Peyer's patch (tissue), 4 donors: ENCODE results near the gene C1orf50. TPM values are rescaled to one million over a fixed set of nuclear protein-coding genes. Genes with fewer than 3 reads are reported as not detected.
A peak's percentile ranks its signal among the peaks of the same experiment; 100 is the strongest.

ENCODE experiments used
- DNase-seq, 3 donors: peaks; one replicate each; pipeline ENCODE4 v3.0.0-alpha.2; 2017 to 2019
- H3K27ac ChIP-seq, 4 donors: fragments of 200-600 bp; sonication (generic); one replicate each; pipeline ENCODE4 v1.5.1; 2016 to 2019
- H3K27me3 ChIP-seq, 2 donors: fragments of 200-600 bp; sonication (generic); one replicate each; pipeline ENCODE4 v1.5.1; 2019
- H3K36me3 ChIP-seq, 3 donors: fragments of 200-600 bp; sonication (generic); one replicate each; pipeline ENCODE4 v1.5.1; 2016 to 2019
- H3K4me1 ChIP-seq, 4 donors: fragments of 200-600 bp; sonication (generic); one replicate each; pipeline ENCODE4 v1.5.1; 2016 to 2019
- H3K4me3 ChIP-seq, 4 donors: fragments of 200-600 bp; sonication (generic); 1 replicate in 3 of 4; 2 replicates in 1 of 4; pipeline ENCODE4 v1.5.1; 2016 to 2019; ENCODE audit warnings: mild to moderate bottlenecking in 1 of 4
- H3K9me3 ChIP-seq, 4 donors: fragments of 200-600 bp; sonication (generic); one replicate each; pipeline ENCODE4 v1.5.1; 2016 to 2019; ENCODE audit warnings: mild to moderate bottlenecking in 1 of 4
- POLR2A ChIP-seq, 2 donors: fragments of 450-650 bp; IDR thresholded peaks; one replicate each; pipeline ENCODE4 v1.5.1; 2017; ENCODE audit warnings: antibody characterized with exemption in 2 of 2, mild to moderate bottlenecking in 2 of 2, moderate library complexity in 2 of 2
- total RNA-seq, 4 donors: library from RNA; depleted of rRNA; stranded (reverse); fragments of >200 nt; gene quantifications; one replicate each; pipeline ENCODE4 v1.1.0, GENCODE V29; 2016
- TF ChIP-seq, protein P1 (sequence below), 6 experiments: fragments of 450-650 bp in 4 of 6; fragments of 200-600 bp in 2 of 6; sonication (generic) in 1 of 6; IDR thresholded peaks; one replicate each; pipeline ENCODE4 v1.5.1; 2017 to 2019; ENCODE audit warnings: antibody characterized with exemption in 6 of 6, mild to moderate bottlenecking in 3 of 6, moderate library complexity in 1 of 6

C1orf50 gene
- total RNA-seq, 4 donors from 2014 or later = 1.7 to 11.6 (median 4.4) TPM

GRCh38 chr1:42769811-42770210 lies 2.8 kb downstream of the C1orf50 start:
- Histone ChIP-seq H3K4me1 (peaks cover 0 to 32% (median 3%) of the 10 kb centered on the region in 4 donors), H3K4me3 (no peak overlapping the region), H3K27ac (no peak overlapping the region), H3K27me3 (no peaks in the 10 kb centered on the region), H3K36me3 (peaks cover 0 to 15% (median 0%) of the 10 kb centered on the region in 3 donors), H3K9me3 (no peaks in the 10 kb centered on the region)
- no peak for DNase-seq
- no peak for TF ChIP-seq POLR2A (IDR thresholded peaks at IDR 0.05)
- TF ChIP-seq, protein P1, sequence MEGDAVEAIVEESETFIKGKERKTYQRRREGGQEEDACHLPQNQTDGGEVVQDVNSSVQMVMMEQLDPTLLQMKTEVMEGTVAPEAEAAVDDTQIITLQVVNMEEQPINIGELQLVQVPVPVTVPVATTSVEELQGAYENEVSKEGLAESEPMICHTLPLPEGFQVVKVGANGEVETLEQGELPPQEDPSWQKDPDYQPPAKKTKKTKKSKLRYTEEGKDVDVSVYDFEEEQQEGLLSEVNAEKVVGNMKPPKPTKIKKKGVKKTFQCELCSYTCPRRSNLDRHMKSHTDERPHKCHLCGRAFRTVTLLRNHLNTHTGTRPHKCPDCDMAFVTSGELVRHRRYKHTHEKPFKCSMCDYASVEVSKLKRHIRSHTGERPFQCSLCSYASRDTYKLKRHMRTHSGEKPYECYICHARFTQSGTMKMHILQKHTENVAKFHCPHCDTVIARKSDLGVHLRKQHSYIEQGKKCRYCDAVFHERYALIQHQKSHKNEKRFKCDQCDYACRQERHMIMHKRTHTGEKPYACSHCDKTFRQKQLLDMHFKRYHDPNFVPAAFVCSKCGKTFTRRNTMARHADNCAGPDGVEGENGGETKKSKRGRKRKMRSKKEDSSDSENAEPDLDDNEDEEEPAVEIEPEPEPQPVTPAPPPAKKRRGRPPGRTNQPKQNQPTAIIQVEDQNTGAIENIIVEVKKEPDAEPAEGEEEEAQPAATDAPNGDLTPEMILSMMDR (IDR thresholded peaks at IDR 0.05) = no peak

DNA sequence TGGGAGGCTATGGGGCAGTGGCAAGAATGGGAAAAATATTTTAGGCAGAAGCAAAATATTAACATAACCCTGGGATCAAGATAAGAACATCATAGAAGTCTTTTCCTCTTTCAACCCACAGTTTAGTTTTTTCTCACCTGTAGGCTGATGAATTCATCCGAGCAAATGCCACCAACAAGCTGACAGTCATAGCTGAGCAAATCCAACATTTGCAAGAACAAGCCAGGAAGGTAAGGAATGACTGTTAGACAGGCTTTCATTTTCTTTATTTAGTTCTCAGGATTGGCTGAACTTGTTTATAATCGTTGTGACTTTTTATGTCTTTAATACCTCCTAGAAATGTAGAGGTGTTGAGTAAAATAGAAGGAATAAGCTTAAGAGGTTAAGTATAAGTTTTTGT lies 6.4 kb downstream of the C1orf50 start:
- peaks cover 0 to 51% (median 0%) of the 10 kb centered on the region in 3 donors for H3K36me3 ChIP-seq
- H3K27ac ChIP-seq = no peak overlapping the region
- H3K27me3 ChIP-seq = no peaks in the 10 kb centered on the region
- TF ChIP-seq, protein P1 (IDR thresholded peaks at IDR 0.05) = no peak
- TF ChIP-seq POLR2A (IDR thresholded peaks at IDR 0.05) = no peak
- H3K4me3 ChIP-seq = no peak overlapping the region
- no peak for DNase-seq
- no peaks in the 10 kb centered on the region for H3K9me3 ChIP-seq
- H3K4me1 ChIP-seq = peaks cover 0 to 11% (median 0%) of the 10 kb centered on the region in 4 donors

GRCh38 chr1:42774928-42775526 lies 8.0 kb downstream of the C1orf50 start:
- Histone ChIP-seq H3K27me3 (no peaks in the 10 kb centered on the region), H3K36me3 (peaks cover 0 to 54% (median 0%) of the 10 kb centered on the region in 3 donors)

DNA sequence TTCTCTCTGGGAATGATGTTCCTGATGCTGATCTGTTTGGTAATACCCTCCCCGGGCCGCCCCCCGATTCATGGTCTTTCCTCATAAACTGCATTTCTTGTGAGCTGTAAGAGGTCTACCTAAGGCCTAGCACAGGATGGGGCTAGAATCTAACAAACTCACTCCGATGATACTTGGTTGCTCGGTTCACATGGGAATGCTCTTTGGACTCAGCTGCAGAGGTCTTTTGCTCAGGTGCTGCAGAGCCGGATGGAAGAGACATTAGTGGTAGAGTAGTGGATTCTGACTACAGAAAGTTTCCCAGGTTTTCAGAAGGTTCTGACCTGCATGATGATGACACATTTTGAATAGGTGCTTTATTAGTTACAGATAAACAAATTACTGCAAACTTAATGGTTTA lies 9.5 kb downstream of the C1orf50 start:
- Histone ChIP-seq H3K4me3 (no peak overlapping the region), H3K4me1 (no peaks in the 10 kb centered on the region), H3K27me3 (no peaks in the 10 kb centered on the region), H3K27ac (no peak overlapping the region), H3K36me3 (peaks cover 0 to 66% (median 3%) of the 10 kb centered on the region in 3 donors), H3K9me3 (no peaks in the 10 kb centered on the region)
- no peak for DNase-seq
- no peak for TF ChIP-seq POLR2A (IDR thresholded peaks at IDR 0.05)
- TF ChIP-seq, protein P1 (IDR thresholded peaks at IDR 0.05) = no peak

More at GRCh38 chr1:42774928-42775526, 8.0 kb downstream of the C1orf50 start:
- H3K4me3 ChIP-seq = no peak overlapping the region
- H3K9me3 ChIP-seq = no peaks in the 10 kb centered on the region
- no peak for DNase-seq
- TF ChIP-seq POLR2A (IDR thresholded peaks at IDR 0.05) = no peak
- TF ChIP-seq, protein P1 (IDR thresholded peaks at IDR 0.05) = no peak
- no peaks in the 10 kb centered on the region for H3K4me1 ChIP-seq
- H3K27ac ChIP-seq = no peak overlapping the region

DNA sequence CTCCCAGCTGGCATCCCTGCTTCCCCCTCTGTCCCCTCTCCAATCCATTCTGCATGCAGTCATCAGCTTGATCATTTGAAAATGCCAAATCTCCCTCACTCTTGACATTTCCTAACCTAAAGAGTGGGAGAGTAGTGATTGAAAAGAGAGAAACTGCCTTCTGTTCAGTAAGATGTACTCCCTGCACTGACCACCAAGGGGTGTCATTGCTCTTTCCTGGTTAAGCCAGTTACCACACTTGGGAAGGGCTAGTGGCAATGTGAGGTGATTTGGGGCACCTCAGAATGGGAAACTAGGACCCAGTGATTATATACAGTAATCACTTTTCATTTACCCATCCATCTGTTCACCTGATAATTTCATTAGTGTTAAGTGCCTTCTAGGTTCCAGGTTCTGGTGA lies 10.8 kb downstream of the C1orf50 start:
- Histone ChIP-seq H3K36me3 (peaks cover 0 to 71% (median 3%) of the 10 kb centered on the region in 3 donors), H3K4me1 (no peaks in the 10 kb centered on the region), H3K27ac (no peak overlapping the region), H3K4me3 (no peak overlapping the region), H3K27me3 (no peaks in the 10 kb centered on the region), H3K9me3 (no peaks in the 10 kb centered on the region)
- no peak for DNase-seq
- no peak for TF ChIP-seq POLR2A (IDR thresholded peaks at IDR 0.05)
- TF ChIP-seq, protein P1 (IDR thresholded peaks at IDR 0.05) = peak in 5 of 6 experiments; percentile 37 to 54 (median 52)
